IMR-90 (cell line): ENCODE data around the gene ADAMTS17. TPM values are rescaled to one million over a fixed set of nuclear protein-coding genes. Genes with fewer than 3 reads are reported as not detected.

Source experiments
- ATAC-seq: fragments of 200-7000 bp; cut with Tn5 transposase; 2 replicates; pipeline ENCODE4 v1.9.1; 2020; ENCODE audit warnings: low read depth, mild to moderate bottlenecking, moderate library complexity
- BruUV-seq: library from RNA; stranded (reverse); fragments of 400-500 nt; replicated peaks from 2 replicates; lab custom pipeline; 2021; lab: Mats Ljungman, UMichigan
- CTCF ChIA-PET: fragments of 300-600 bp; formaldehyde crosslinking; extraction: SDS; loops from one replicate; lab custom pipeline; 2021; ENCODE audit warnings: antibody characterized with exemption; lab: Yijun Ruan, JAX
- POLR2A ChIA-PET: fragments of 300-600 bp; sonication (Branson Sonifier 250); formaldehyde crosslinking; loops from one replicate; lab custom pipeline; 2022; ENCODE audit warnings: antibody characterized with exemption; ENCODE audit not compliant: unreplicated experiment; lab: Charles Lee
- DNase-seq: peaks from one replicate; pipeline ENCODE4 v3.0.0; 2013
- H2AFZ ChIP-seq: replicated peaks from 2 replicates; pipeline ENCODE3; 2013; ENCODE audit warnings: low read length, mild to moderate bottlenecking; ENCODE audit not compliant: poor library complexity
- H2AK5ac ChIP-seq: 2 replicates; pipeline ENCODE4 v1.6.1; 2013; ENCODE audit warnings: low read depth, low read length, inconsistent platforms
- H2AK9ac ChIP-seq: replicated peaks from 2 replicates; pipeline ENCODE3; 2013; ENCODE audit warnings: mild to moderate bottlenecking, low read depth, low read length, moderate library complexity; ENCODE audit not compliant: poor library complexity
- H2BK120ac ChIP-seq: 2 replicates; pipeline ENCODE4 v1.6.1; 2013; ENCODE audit warnings: low read depth, low read length, inconsistent platforms
- H2BK15ac ChIP-seq: 3 replicates; pipeline ENCODE4 v1.6.1; 2013; ENCODE audit warnings: low read depth, low read length, inconsistent platforms
- H2BK20ac ChIP-seq: 2 replicates; pipeline ENCODE4 v1.6.1; 2013; ENCODE audit warnings: low read depth, mild to moderate bottlenecking, inconsistent platforms, low read length, moderate library complexity
- H2BK5ac ChIP-seq: 2 replicates; pipeline ENCODE4 v1.6.1; 2013; ENCODE audit warnings: mild to moderate bottlenecking, low read depth, low read length, inconsistent platforms; ENCODE audit not compliant: poor library complexity, severe bottlenecking
- H3K14ac ChIP-seq: replicated peaks from 2 replicates; pipeline ENCODE4 v1.6.1; 2013; ENCODE audit warnings: low read depth, low read length, inconsistent platforms
- H3K18ac ChIP-seq: 2 replicates; pipeline ENCODE4 v1.6.1; 2013; ENCODE audit warnings: low read depth, low read length, control low read depth
- H3K23ac ChIP-seq: 2 replicates; pipeline ENCODE4 v1.6.1; 2013; ENCODE audit warnings: low read depth, low read length, inconsistent platforms
- H3K27ac ChIP-seq: 2 replicates; pipeline ENCODE4 v1.5.1; 2013; ENCODE audit warnings: mild to moderate bottlenecking, control low read depth, low read length; ENCODE audit not compliant: insufficient read depth
- H3K27me3 ChIP-seq: 2 replicates; pipeline ENCODE4 v1.6.1; 2013; ENCODE audit warnings: low read length; ENCODE audit not compliant: control insufficient read depth, insufficient read depth
- H3K36me3 ChIP-seq: 2 replicates; pipeline ENCODE4 v1.6.1; 2013; ENCODE audit warnings: low read length, mixed read lengths; ENCODE audit not compliant: control insufficient read depth, insufficient read depth
- H3K4ac ChIP-seq: 2 replicates; pipeline ENCODE4 v1.6.1; 2013; ENCODE audit warnings: low read depth, low read length, inconsistent platforms
- H3K4me1 ChIP-seq: 2 replicates; pipeline ENCODE4 v1.6.1; 2013; ENCODE audit warnings: low read length, mixed read lengths; ENCODE audit not compliant: control insufficient read depth, insufficient read depth
- H3K4me2 ChIP-seq: 2 replicates; pipeline ENCODE4 v1.6.1; 2013; ENCODE audit warnings: low read depth, mild to moderate bottlenecking, control low read depth, low read length, moderate library complexity
- H3K4me3 ChIP-seq: 2 replicates; pipeline ENCODE4 v1.5.1; 2013; ENCODE audit warnings: low read depth, mild to moderate bottlenecking, control low read depth, low read length, moderate library complexity; ENCODE audit not compliant: insufficient read depth
- H3K56ac ChIP-seq: 2 replicates; pipeline ENCODE4 v1.6.1; 2013; ENCODE audit warnings: low read length, inconsistent platforms; ENCODE audit not compliant: insufficient read depth; ENCODE audit errors: extremely low read depth
- H3K79me1 ChIP-seq, 2 experiments: 2 replicates each; pipeline ENCODE4 v1.6.1; 2013; ENCODE audit warnings: low read length in 2 of 2, inconsistent platforms in 1 of 2, low read depth in 1 of 2
- H3K9ac ChIP-seq: 2 replicates; pipeline ENCODE4 v1.6.1; 2013; ENCODE audit warnings: low read depth, low read length, control low read depth
- H3K9me1 ChIP-seq: 2 replicates; pipeline ENCODE4 v1.6.1; 2013; ENCODE audit warnings: low read length, inconsistent platforms; ENCODE audit not compliant: insufficient read depth
- H3K9me3 ChIP-seq: 2 replicates; pipeline ENCODE4 v1.6.1; 2013; ENCODE audit warnings: low read length; ENCODE audit not compliant: control insufficient read depth, insufficient read depth
- H4K20me1 ChIP-seq: 2 replicates; pipeline ENCODE4 v1.6.1; 2013; ENCODE audit warnings: low read length, inconsistent platforms; ENCODE audit not compliant: insufficient read depth
- H4K5ac ChIP-seq: 2 replicates; pipeline ENCODE4 v1.6.1; 2013; ENCODE audit warnings: mild to moderate bottlenecking, low read depth, low read length, control low read depth
- H4K8ac ChIP-seq, 2 experiments: 2 replicates each; pipeline ENCODE4 v1.6.1; 2013; ENCODE audit warnings: low read depth in 2 of 2, low read length in 2 of 2, control low read depth in 1 of 2, inconsistent platforms in 1 of 2
- H4K91ac ChIP-seq: 2 replicates; pipeline ENCODE4 v1.6.1; 2013; ENCODE audit warnings: low read depth, low read length, inconsistent platforms; ENCODE audit not compliant: insufficient read depth
- BHLHE40 ChIP-seq: fragments of 150-350 bp; IDR thresholded peaks from 2 replicates; pipeline ENCODE4 v1.6.1; 2016; ENCODE audit warnings: mild to moderate bottlenecking, low read depth, low read length
- CHD1 ChIP-seq: IDR thresholded peaks from 2 replicates; pipeline ENCODE4 v1.6.1; 2012; ENCODE audit warnings: low read depth, low read length, improper control_type of control experiment
- CTCF ChIP-seq: conservative IDR thresholded peaks from 2 replicates; pipeline ENCODE4 v1.5.1; 2012; ENCODE audit warnings: mild to moderate bottlenecking, low read depth, low read length, improper control_type of control experiment
- ELK1 ChIP-seq: fragments of 150-350 bp; IDR thresholded peaks from 2 replicates; pipeline ENCODE4 v1.6.1; 2016; ENCODE audit warnings: low read depth, mild to moderate bottlenecking, low read length, moderate library complexity, borderline replicate concordance
- MAZ ChIP-seq: IDR thresholded peaks from 2 replicates; pipeline ENCODE4 v1.6.1; 2012; ENCODE audit warnings: low read depth, mild to moderate bottlenecking, low read length, improper control_type of control experiment, moderate library complexity, borderline replicate concordance
- MXI1 ChIP-seq: IDR thresholded peaks from 2 replicates; pipeline ENCODE4 v1.6.1; 2012; ENCODE audit warnings: low read depth, mild to moderate bottlenecking, low read length, moderate library complexity, borderline replicate concordance
- NFE2L2 ChIP-seq: fragments of 150-350 bp; IDR thresholded peaks from 2 replicates; pipeline ENCODE4 v1.6.1; 2016; ENCODE audit warnings: low read depth, mild to moderate bottlenecking, low read length
- POLR2A ChIP-seq: IDR thresholded peaks from 2 replicates; pipeline ENCODE4 v1.6.1; 2012; ENCODE audit warnings: mild to moderate bottlenecking, low read depth, low read length
- RAD21 ChIP-seq: IDR thresholded peaks from 2 replicates; pipeline ENCODE4 v1.6.1; 2012; ENCODE audit warnings: low read length, improper control_type of control experiment
- RCOR1 ChIP-seq: IDR thresholded peaks from 2 replicates; pipeline ENCODE4 v1.6.1; 2012; ENCODE audit warnings: mild to moderate bottlenecking, low read length, improper control_type of control experiment; ENCODE audit not compliant: insufficient replicate concordance
- SMC3 ChIP-seq: fragments of 150-350 bp; IDR thresholded peaks from 2 replicates; pipeline ENCODE4 v1.6.1; 2016; ENCODE audit warnings: low read depth, mild to moderate bottlenecking, antibody characterized with exemption, low read length, moderate library complexity
- USF2 ChIP-seq: fragments of 150-350 bp; IDR thresholded peaks from 2 replicates; pipeline ENCODE4 v1.6.1; 2017; ENCODE audit warnings: mild to moderate bottlenecking, antibody characterized with exemption, low read length, low read depth
- WGBS, 2 experiments: methylation state at CpG; one replicate each; pipeline versions ENCODE4 v1.1.5 to v1.1.7; 2013; ENCODE audit warnings: missing lambda C conversion rate in 2 of 2; ENCODE audit not compliant: insufficient read length in 1 of 2; ENCODE audit errors: extremely low coverage in 2 of 2; 5-methylcytosine and 5-hydroxymethylcytosine counted together
- dilution Hi-C: fragments of 300-500 bp; cut with HindIII; formaldehyde crosslinking; loops from one replicate; pipeline ENCODE4 v1.14.3; 2018; ENCODE audit warnings: low sequenced_read_pairs; ENCODE audit not compliant: unreplicated experiment
- in situ Hi-C: fragments of 300-500 bp; cut with MboI; formaldehyde crosslinking; loops from 3 replicates; pipeline ENCODE4 v1.14.3; 2019; ENCODE audit warnings: low sequenced_read_pairs, inconsistent platforms, mixed read lengths
- intact Hi-C: fragments of 100-400 bp; cut with micrococcal nuclease; formaldehyde crosslinking; loops from 2 replicates; pipeline ENCODE4 v1.10.0; 2022
- polyA plus RNA-seq, 3 experiments: library from polyadenylated mRNA; depleted of rRNA; stranded (reverse); fragments of >200 nt; gene quantifications; 2 replicates each; pipeline ENCODE4 v1.2.3, GENCODE V29; 2012; ENCODE audit warnings: low replicate concordance in 1 of 3
- total RNA-seq: library from RNA; depleted of rRNA; stranded (reverse); fragments of >200 nt; gene quantifications from 2 replicates; pipeline ENCODE4 v1.2.3, GENCODE V29; 2012

The ADAMTS17 gene
- total and polyA plus RNA-seq, 2 of the 4 experiments (the other 2 are of a cell fraction), result 0.03 TPM; not detected in 1

GRCh38 chr15:100335335-100335999, 6.3 kb downstream of the ADAMTS17 start:
- Histone ChIP-seq H2AK9ac (no peak overlapping the region), H3K9me1 (no peaks in the 10 kb centered on the region), H4K5ac (no peak overlapping the region), H3K4me1 (no peaks in the 10 kb centered on the region), H3K27me3 (peaks cover 2% of the 10 kb centered on the region; the same call in 1 of the 2 replicates), H4K91ac (no peak overlapping the region), H2BK15ac (no peak overlapping the region), H2BK5ac (no peak overlapping the region), H2AK5ac (no peak overlapping the region), H2BK120ac (no peak overlapping the region), H3K27ac (no peak overlapping the region), H3K79me1 (no peaks in the 10 kb centered on the region), H3K9me3 (peaks cover 8% of the 10 kb centered on the region; the same call in 1 of the 2 replicates), H3K18ac (no peak overlapping the region), H3K56ac (no peak overlapping the region), H3K4ac (no peak overlapping the region), H2AFZ (no peak overlapping the region), H3K4me2 (no peak overlapping the region), H3K9ac (no peak overlapping the region), H2BK20ac (no peak overlapping the region), H3K23ac (no peak overlapping the region), H3K4me3 (no peak overlapping the region), H3K14ac (no peak overlapping the region), H4K8ac (no peak overlapping the region), H3K36me3 (no peaks in the 10 kb centered on the region), H4K20me1 (no peaks in the 10 kb centered on the region)
- dilution Hi-C loops (no loop called here), in situ Hi-C loops (no loop called here), intact Hi-C loops (no loop called here)
- ChIA-PET POLR2A (no interaction called here), CTCF (no interaction called here)
- no TSS peak for BruUV-seq
- WGBS, 2 experiments, result 47% methylated on average over 5 of the region's 9 CpGs; no CpG with 5 or more reads in 1 of the 2 experiments
- no peak for ATAC-seq
- TF ChIP-seq CHD1, result no peak
- no peak for TF ChIP-seq USF2
- no peak for TF ChIP-seq SMC3
- TF ChIP-seq MXI1, result no peak
- no peak for TF ChIP-seq CTCF
- no peak for TF ChIP-seq RCOR1
- TF ChIP-seq MAZ, result no peak
- no peak for TF ChIP-seq BHLHE40
- TF ChIP-seq RAD21, result no peak
- TF ChIP-seq POLR2A, result no peak
- TF ChIP-seq ELK1, result no peak
- TF ChIP-seq NFE2L2, result no peak
- no peak for DNase-seq
